Caco-2 (cell line): Measurements from ENCODE around the gene TSPAN5. TPM values are rescaled to one million over a fixed set of nuclear protein-coding genes. Genes with fewer than 3 reads are reported as not detected.

ENCODE experiments used
- BruUV-seq: library from RNA; stranded (reverse); fragments of 400-500 nt; replicated peaks from 2 replicates; lab custom pipeline; 2021; lab: Mats Ljungman, UMichigan
- CTCF ChIA-PET: fragments of 300-600 bp; sonication (Branson Sonifier 250); formaldehyde crosslinking; loops from one replicate; lab custom pipeline; 2022; ENCODE audit warnings: antibody characterized with exemption; lab: Charles Lee
- POLR2A ChIA-PET: fragments of 300-600 bp; sonication (Branson Sonifier 250); formaldehyde crosslinking; loops from one replicate; lab custom pipeline; 2022; ENCODE audit warnings: antibody characterized with exemption; lab: Charles Lee
- DNase-seq, 2 experiments: peaks; one replicate each; pipeline versions ENCODE4 v3.0.0 to v3.0.0-alpha.2; 2020 to 2022
- H3K27me3 ChIP-seq: replicated peaks from 2 replicates; pipeline ENCODE4 v1.6.0; 2011; ENCODE audit warnings: low read length; ENCODE audit not compliant: control insufficient read depth, insufficient read depth
- H3K36me3 ChIP-seq: 2 replicates; pipeline ENCODE4 v1.5.1; 2011; ENCODE audit warnings: low read length; ENCODE audit not compliant: control insufficient read depth, insufficient read depth
- H3K4me1 ChIP-seq: fragments of 250-450 bp; sonication (Bioruptor Pico); 2 replicates; pipeline ENCODE4 v1.5.1; 2020; ENCODE audit warnings: mild to moderate bottlenecking
- H3K4me3 ChIP-seq: 2 replicates; pipeline ENCODE4 v1.5.1; 2011; ENCODE audit warnings: low read depth, mild to moderate bottlenecking, control low read depth, low read length
- H3K9me3 ChIP-seq: fragments of 250-450 bp; sonication (Bioruptor Pico); 2 replicates; pipeline ENCODE4 v1.5.1; 2020; ENCODE audit warnings: mild to moderate bottlenecking, moderate library complexity
- H3K27ac Mint-ChIP-seq: one replicate; pipeline ENCODE4 v1.8.0; 2022; ENCODE audit warnings: mixed read lengths; ENCODE audit not compliant: unreplicated experiment
- H3K27me3 Mint-ChIP-seq: one replicate; pipeline ENCODE4 v1.8.0; 2022; ENCODE audit warnings: mixed read lengths; ENCODE audit not compliant: insufficient read depth, unreplicated experiment
- H3K36me3 Mint-ChIP-seq: one replicate; pipeline ENCODE4 v1.8.0; 2022; ENCODE audit warnings: mild to moderate bottlenecking, mixed read lengths; ENCODE audit not compliant: insufficient read depth, unreplicated experiment
- H3K4me1 Mint-ChIP-seq: one replicate; pipeline ENCODE4 v1.8.0; 2022; ENCODE audit warnings: low read depth, mixed read lengths; ENCODE audit not compliant: unreplicated experiment
- H3K4me3 Mint-ChIP-seq: one replicate; pipeline ENCODE4 v1.8.0; 2022; ENCODE audit warnings: mild to moderate bottlenecking, moderate library complexity, mixed read lengths; ENCODE audit not compliant: unreplicated experiment
- H3K9me3 Mint-ChIP-seq: one replicate; pipeline ENCODE4 v1.8.0; 2022; ENCODE audit warnings: mixed read lengths; ENCODE audit not compliant: unreplicated experiment
- intact Hi-C: fragments of 100-400 bp; cut with micrococcal nuclease; formaldehyde crosslinking; loops from one replicate; pipeline ENCODE4 v1.10.0; 2022; ENCODE audit not compliant: unreplicated experiment
- total RNA-seq: library from RNA; stranded (reverse); gene quantifications from 2 replicates; pipeline ENCODE4 v1.2.3, GENCODE V29; 2022
- TF ChIP-seq, protein P1 (sequence below), 2 experiments: fragments of 200-600 bp in 1 of 2; IDR thresholded peaks; 1 replicate in 1 of 2; 2 replicates in 1 of 2; pipeline versions ENCODE4 v1.5.1 to v1.8.0; 2011 to 2022; ENCODE audit warnings: antibody characterized with exemption in 1 of 2, control low read depth in 1 of 2, inconsistent platforms in 1 of 2, low read depth in 1 of 2, low read length in 1 of 2, mild to moderate bottlenecking in 1 of 2, moderate library complexity in 1 of 2; ENCODE audit not compliant: insufficient read depth in 1 of 2, severe bottlenecking in 1 of 2, unreplicated experiment in 1 of 2

TSPAN5 gene
- total RNA-seq, 1 experiment from 2014 or later = 24.1 TPM

DNA sequence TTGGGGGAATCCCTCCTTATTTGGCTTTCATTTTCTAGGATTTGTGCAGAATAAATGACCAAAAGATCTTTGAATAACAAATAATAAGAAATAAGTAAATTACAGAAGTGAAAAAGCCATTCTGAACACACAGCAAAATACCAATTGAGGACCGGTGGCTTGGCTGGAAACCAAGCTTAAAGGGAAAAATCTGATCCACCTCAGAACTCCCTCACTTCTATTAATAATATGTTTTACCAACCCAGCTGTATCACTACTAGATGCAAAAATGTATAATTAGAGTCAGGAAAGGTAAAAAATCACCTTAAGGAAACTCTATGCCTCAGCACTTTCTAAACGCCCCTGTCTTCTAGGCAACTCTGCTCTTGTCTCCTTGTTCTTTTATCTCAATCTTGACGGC is 77.3 kb downstream of the TSPAN5 start:
- H3K27me3 Mint-ChIP-seq = no peaks in the 10 kb centered on the region
- ChIA-PET POLR2A (no interaction called here), CTCF (no interaction called here)
- no peak for DNase-seq
- TF ChIP-seq, protein P1, sequence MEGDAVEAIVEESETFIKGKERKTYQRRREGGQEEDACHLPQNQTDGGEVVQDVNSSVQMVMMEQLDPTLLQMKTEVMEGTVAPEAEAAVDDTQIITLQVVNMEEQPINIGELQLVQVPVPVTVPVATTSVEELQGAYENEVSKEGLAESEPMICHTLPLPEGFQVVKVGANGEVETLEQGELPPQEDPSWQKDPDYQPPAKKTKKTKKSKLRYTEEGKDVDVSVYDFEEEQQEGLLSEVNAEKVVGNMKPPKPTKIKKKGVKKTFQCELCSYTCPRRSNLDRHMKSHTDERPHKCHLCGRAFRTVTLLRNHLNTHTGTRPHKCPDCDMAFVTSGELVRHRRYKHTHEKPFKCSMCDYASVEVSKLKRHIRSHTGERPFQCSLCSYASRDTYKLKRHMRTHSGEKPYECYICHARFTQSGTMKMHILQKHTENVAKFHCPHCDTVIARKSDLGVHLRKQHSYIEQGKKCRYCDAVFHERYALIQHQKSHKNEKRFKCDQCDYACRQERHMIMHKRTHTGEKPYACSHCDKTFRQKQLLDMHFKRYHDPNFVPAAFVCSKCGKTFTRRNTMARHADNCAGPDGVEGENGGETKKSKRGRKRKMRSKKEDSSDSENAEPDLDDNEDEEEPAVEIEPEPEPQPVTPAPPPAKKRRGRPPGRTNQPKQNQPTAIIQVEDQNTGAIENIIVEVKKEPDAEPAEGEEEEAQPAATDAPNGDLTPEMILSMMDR (IDR thresholded peaks at IDR 0.05; ENCODE audit: insufficient read depth in 1 of 2, low read depth in 1 of 2, low read length in 1 of 2, severe bottlenecking in 1 of 2, unreplicated experiment in 1 of 2) = no peak
- Histone ChIP-seq H3K36me3 (no peaks in the 10 kb centered on the region), H3K4me3 (no peak overlapping the region), H3K27me3 (no peaks in the 10 kb centered on the region), H3K4me1 (peaks cover 10% of the 10 kb centered on the region), H3K9me3 (no peaks in the 10 kb centered on the region)
- peaks cover 22% of the 10 kb centered on the region for H3K4me1 Mint-ChIP-seq
- H3K9me3 Mint-ChIP-seq = no peaks in the 10 kb centered on the region
- intact Hi-C loops = no loop called here
- H3K4me3 Mint-ChIP-seq = no peak overlapping the region
- H3K36me3 Mint-ChIP-seq = no peaks in the 10 kb centered on the region
- no peak overlapping the region for H3K27ac Mint-ChIP-seq
- BruUV-seq = no TSS peak

DNA sequence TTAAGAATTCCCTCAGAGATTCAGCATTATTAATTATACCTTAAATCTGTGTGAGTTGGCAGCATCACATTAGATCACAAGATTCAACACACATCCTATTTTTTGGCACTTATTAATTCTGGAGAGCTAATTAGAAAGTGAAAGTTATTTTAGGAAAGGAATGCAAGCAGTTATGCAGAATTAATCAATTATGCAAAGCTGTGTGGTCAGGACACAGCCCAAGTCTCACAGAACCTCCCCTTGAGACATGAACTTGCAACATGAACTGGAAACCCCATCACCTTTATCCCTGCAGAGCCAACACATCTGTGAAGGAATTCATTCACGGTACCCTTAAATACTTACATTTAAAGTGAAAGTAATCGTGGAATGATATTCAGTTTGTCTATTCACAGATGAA is 80.5 kb downstream of the TSPAN5 start:
- Histone ChIP-seq H3K27me3 (no peaks in the 10 kb centered on the region), H3K4me1 (no peaks in the 10 kb centered on the region), H3K9me3 (no peaks in the 10 kb centered on the region), H3K36me3 (no peaks in the 10 kb centered on the region), H3K4me3 (no peak overlapping the region)
- no peaks in the 10 kb centered on the region for H3K27me3 Mint-ChIP-seq
- DNase-seq = no peak
- TF ChIP-seq, protein P1 (IDR thresholded peaks at IDR 0.05; ENCODE audit: insufficient read depth in 1 of 2, low read depth in 1 of 2, low read length in 1 of 2, severe bottlenecking in 1 of 2, unreplicated experiment in 1 of 2) = no peak
- H3K36me3 Mint-ChIP-seq = no peaks in the 10 kb centered on the region
- H3K4me1 Mint-ChIP-seq = peaks cover 7% of the 10 kb centered on the region
- no peak overlapping the region for H3K4me3 Mint-ChIP-seq
- no peaks in the 10 kb centered on the region for H3K9me3 Mint-ChIP-seq
- CTCF ChIA-PET = no interaction called here
- H3K27ac Mint-ChIP-seq = no peak overlapping the region
- POLR2A ChIA-PET = interaction anchor here (0.6 kb wide), 1 partner anchor 153 kb away, joined by 4 read pairs; no protein-coding TSS in a partner anchor
- no TSS peak for BruUV-seq
- intact Hi-C loops = no loop called here

DNA sequence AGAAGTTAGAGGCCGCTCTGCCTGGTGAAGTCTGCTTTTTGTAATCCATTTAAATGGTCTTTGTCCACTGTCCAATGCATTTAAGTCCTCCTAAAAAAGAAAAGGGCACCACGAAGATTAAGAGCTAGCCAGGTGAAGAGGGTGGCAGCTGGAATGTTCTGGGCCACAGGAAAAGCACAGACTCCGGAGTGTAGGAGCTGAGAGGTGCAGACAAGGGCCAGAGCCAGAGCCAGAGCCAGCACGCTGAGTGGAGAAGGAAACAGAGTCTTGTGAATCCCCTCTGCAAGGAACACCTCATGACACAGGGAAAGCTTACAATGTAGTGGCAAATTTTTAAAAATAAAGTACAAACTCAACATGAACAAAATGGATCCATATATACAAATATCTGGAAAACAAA is 83.6 kb downstream of the TSPAN5 start:
- no peaks in the 10 kb centered on the region for H3K27me3 Mint-ChIP-seq
- no peaks in the 10 kb centered on the region for H3K9me3 Mint-ChIP-seq
- ChIA-PET POLR2A (no interaction called here), CTCF (no interaction called here)
- Histone ChIP-seq H3K36me3 (no peaks in the 10 kb centered on the region; the same call in 1 of the 2 replicates), H3K27me3 (no peaks in the 10 kb centered on the region), H3K9me3 (no peaks in the 10 kb centered on the region), H3K4me1 (no peaks in the 10 kb centered on the region), H3K4me3 (no peak overlapping the region)
- DNase-seq = no peak
- no TSS peak for BruUV-seq
- no peak overlapping the region for H3K4me3 Mint-ChIP-seq
- intact Hi-C loops = no loop called here
- no peak overlapping the region for H3K27ac Mint-ChIP-seq
- no peaks in the 10 kb centered on the region for H3K36me3 Mint-ChIP-seq
- TF ChIP-seq, protein P1 (IDR thresholded peaks at IDR 0.05; ENCODE audit: insufficient read depth in 1 of 2, low read depth in 1 of 2, low read length in 1 of 2, severe bottlenecking in 1 of 2, unreplicated experiment in 1 of 2) = no peak
- peaks cover 14% of the 10 kb centered on the region for H3K4me1 Mint-ChIP-seq
